HepG2 (cell line): Measurements from ENCODE around the gene NCKIPSD. TPM values are rescaled to one million over a fixed set of nuclear protein-coding genes. Genes with fewer than 3 reads are reported as not detected.

Experiments used
- ATF1 ChIP-seq: IDR thresholded peaks from 2 replicates; pipeline ENCODE4 v1.6.1; 2016; ENCODE audit warnings: mild to moderate bottlenecking, control low read depth
- IKZF1 ChIP-seq: fragments of 450-650 bp; IDR thresholded peaks from 2 replicates; pipeline ENCODE4 v1.7.1; 2016
- KLF16 ChIP-seq, 2 experiments: sonication (generic) in 1 of 2; formaldehyde crosslinking in 1 of 2; IDR thresholded peaks; 2 replicates each; pipeline versions ENCODE4 v1.6.1 to v1.8.0; 2016 to 2023; ENCODE audit warnings: missing genetic modification reagents in 2 of 2, missing compliant biosample characterization in 1 of 2
- KMT2B ChIP-seq: IDR thresholded peaks from 2 replicates; pipeline ENCODE4 v1.6.1; 2016; ENCODE audit warnings: missing genetic modification reagents, missing compliant biosample characterization
- LCORL ChIP-seq, 2 experiments: fragments of 450-650 bp in 1 of 2; sonication (generic) in 1 of 2; formaldehyde crosslinking in 1 of 2; IDR thresholded peaks; 2 replicates each; pipeline versions ENCODE4 v1.5.0 to v1.6.1; 2017 to 2020; ENCODE audit warnings: antibody characterized with exemption in 1 of 2, missing genetic modification reagents in 1 of 2
- MED13 ChIP-seq: sonication (generic); formaldehyde crosslinking; IDR thresholded peaks from 2 replicates; pipeline ENCODE4 v1.5.0; 2020; ENCODE audit warnings: missing genetic modification reagents
- NR2F2 ChIP-seq: IDR thresholded peaks from 2 replicates; pipeline ENCODE4 v1.6.1; 2012; ENCODE audit warnings: low read depth, inconsistent platforms, borderline replicate concordance
- RBFOX2 ChIP-seq: fragments of 200-400 bp; formaldehyde crosslinking; IDR thresholded peaks from 2 replicates; pipeline ENCODE4 v1.6.1; 2017; ENCODE audit warnings: low read depth, mild to moderate bottlenecking, low read length
- RCOR2 ChIP-seq: IDR thresholded peaks from 2 replicates; pipeline ENCODE4 v1.6.1; 2016; ENCODE audit warnings: missing biosample characterization, missing genetic modification reagents
- SAFB2 ChIP-seq: sonication (generic); formaldehyde crosslinking; IDR thresholded peaks from 2 replicates; pipeline ENCODE4 v1.5.1; 2020; ENCODE audit warnings: missing genetic modification reagents, low read depth, mild to moderate bottlenecking, borderline replicate concordance
- SMC3 ChIP-seq: IDR thresholded peaks from 2 replicates; pipeline ENCODE4 v1.6.1; 2011; ENCODE audit warnings: low read length, improper control_type of control experiment
- SNAI1 ChIP-seq: sonication (generic); formaldehyde crosslinking; IDR thresholded peaks from 2 replicates; pipeline ENCODE4 v1.5.0; 2020; ENCODE audit warnings: mild to moderate bottlenecking, missing genetic modification reagents, borderline replicate concordance
- TBX2 ChIP-seq: sonication (generic); formaldehyde crosslinking; IDR thresholded peaks from 2 replicates; pipeline ENCODE4 v1.5.0; 2020; ENCODE audit warnings: missing genetic modification reagents, mild to moderate bottlenecking, borderline replicate concordance
- ZC3H13 ChIP-seq: sonication (generic); formaldehyde crosslinking; IDR thresholded peaks from 2 replicates; pipeline ENCODE4 v1.8.1; 2023; ENCODE audit warnings: mild to moderate bottlenecking, missing genetic modification reagents, moderate library complexity
- ZNF180 ChIP-seq: sonication (generic); formaldehyde crosslinking; IDR thresholded peaks from 2 replicates; pipeline ENCODE4 v1.4.0; 2020; ENCODE audit warnings: low read depth, missing genetic modification reagents, borderline replicate concordance
- ZNF256 ChIP-seq: sonication (generic); formaldehyde crosslinking; conservative IDR thresholded peaks from 2 replicates; pipeline ENCODE4 v1.4.0; 2020; ENCODE audit warnings: missing genetic modification reagents
- ZNF629 ChIP-seq: sonication (generic); formaldehyde crosslinking; conservative IDR thresholded peaks from 2 replicates; pipeline ENCODE4 v1.5.0; 2020; ENCODE audit warnings: missing genetic modification reagents
- ZNF841 ChIP-seq: sonication (generic); formaldehyde crosslinking; IDR thresholded peaks from 2 replicates; pipeline ENCODE4 v1.8.1; 2023; ENCODE audit warnings: missing genetic modification reagents, borderline replicate concordance
- polyA plus RNA-seq, 8 experiments: library from polyadenylated mRNA; depleted of rRNA in 3 of 8; stranded (reverse) in 7 of 8; unstranded in 1 of 8; fragments of >200 nt; fragmentation: Illumina TruSeq in 4 of 8; extraction: Trizol in 4 of 8; gene quantifications; 2 replicates each; pipeline versions ENCODE4 v1.2.1 to v1.2.3, GENCODE V29; 2011 to 2016; ENCODE audit warnings: low read depth in 4 of 8, missing spikeins in 1 of 8, mixed read lengths in 1 of 8; ENCODE audit not compliant: insufficient read depth in 1 of 8
- total RNA-seq, 5 experiments: library from RNA; depleted of rRNA; stranded (reverse); fragments of >200 nt; fragmentation: Illumina TruSeq; extraction: Trizol; gene quantifications; 2 replicates each; pipeline ENCODE4 v1.2.3, GENCODE V29; 2016; ENCODE audit warnings: low read depth in 1 of 5
- TF ChIP-seq, protein P1 (sequence below): sonication (generic); formaldehyde crosslinking; IDR thresholded peaks from 2 replicates; pipeline ENCODE4 v1.4.0; 2020; ENCODE audit warnings: missing genetic modification reagents, borderline replicate concordance
- TF ChIP-seq, protein P2 (sequence below): sonication (generic); formaldehyde crosslinking; conservative IDR thresholded peaks from 2 replicates; pipeline ENCODE4 v1.4.0; 2020; ENCODE audit warnings: missing genetic modification reagents
- TF ChIP-seq, protein P3 (sequence below), 2 experiments: fragments of 450-650 bp in 1 of 2; sonication (generic) in 1 of 2; formaldehyde crosslinking; IDR thresholded peaks; 2 replicates each; pipeline versions ENCODE4 v1.5.0 to v1.8.0; 2020 to 2022; ENCODE audit warnings: mild to moderate bottlenecking in 1 of 2, missing genetic modification reagents in 1 of 2

The NCKIPSD gene
- total and polyA plus RNA-seq, 2 of the 13 experiments (the other 11 are each of a cell fraction or from before 2014, with no cell fraction given) = 13.5 to 35.2 TPM

DNA sequence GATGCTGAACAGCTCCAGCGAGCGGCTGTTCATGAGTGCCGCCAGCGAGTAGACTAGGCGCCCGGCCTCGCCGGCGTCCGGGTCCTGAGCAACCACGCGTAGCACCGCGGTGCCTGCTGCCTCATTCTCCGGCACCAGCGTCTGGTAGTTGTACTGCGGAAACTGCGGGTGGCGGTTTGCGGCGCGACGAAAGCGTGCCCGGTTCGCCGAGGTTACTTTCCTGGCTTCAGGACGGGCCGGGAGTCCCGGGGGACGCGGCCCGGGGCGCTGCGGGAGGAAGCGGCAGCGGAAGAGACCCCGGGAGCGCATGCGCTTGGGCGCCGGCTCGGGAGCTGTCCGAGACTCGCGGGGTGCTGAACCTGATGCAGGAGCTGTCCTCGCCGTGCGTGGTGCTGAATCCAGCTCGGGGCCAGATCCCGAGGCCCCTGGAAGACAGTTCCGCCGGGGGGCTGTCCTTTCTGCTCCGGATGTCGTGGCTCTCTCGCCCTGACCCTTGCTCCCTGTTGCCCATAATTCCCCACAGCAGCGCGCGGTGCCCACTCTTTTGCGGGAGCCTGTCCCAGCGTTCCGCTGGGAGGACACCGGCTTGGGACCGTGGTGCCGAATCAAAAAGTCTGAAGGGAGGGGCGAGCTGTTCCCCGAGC is 24.1 kb downstream of the NCKIPSD start (continued):
- TF ChIP-seq, protein P1, sequence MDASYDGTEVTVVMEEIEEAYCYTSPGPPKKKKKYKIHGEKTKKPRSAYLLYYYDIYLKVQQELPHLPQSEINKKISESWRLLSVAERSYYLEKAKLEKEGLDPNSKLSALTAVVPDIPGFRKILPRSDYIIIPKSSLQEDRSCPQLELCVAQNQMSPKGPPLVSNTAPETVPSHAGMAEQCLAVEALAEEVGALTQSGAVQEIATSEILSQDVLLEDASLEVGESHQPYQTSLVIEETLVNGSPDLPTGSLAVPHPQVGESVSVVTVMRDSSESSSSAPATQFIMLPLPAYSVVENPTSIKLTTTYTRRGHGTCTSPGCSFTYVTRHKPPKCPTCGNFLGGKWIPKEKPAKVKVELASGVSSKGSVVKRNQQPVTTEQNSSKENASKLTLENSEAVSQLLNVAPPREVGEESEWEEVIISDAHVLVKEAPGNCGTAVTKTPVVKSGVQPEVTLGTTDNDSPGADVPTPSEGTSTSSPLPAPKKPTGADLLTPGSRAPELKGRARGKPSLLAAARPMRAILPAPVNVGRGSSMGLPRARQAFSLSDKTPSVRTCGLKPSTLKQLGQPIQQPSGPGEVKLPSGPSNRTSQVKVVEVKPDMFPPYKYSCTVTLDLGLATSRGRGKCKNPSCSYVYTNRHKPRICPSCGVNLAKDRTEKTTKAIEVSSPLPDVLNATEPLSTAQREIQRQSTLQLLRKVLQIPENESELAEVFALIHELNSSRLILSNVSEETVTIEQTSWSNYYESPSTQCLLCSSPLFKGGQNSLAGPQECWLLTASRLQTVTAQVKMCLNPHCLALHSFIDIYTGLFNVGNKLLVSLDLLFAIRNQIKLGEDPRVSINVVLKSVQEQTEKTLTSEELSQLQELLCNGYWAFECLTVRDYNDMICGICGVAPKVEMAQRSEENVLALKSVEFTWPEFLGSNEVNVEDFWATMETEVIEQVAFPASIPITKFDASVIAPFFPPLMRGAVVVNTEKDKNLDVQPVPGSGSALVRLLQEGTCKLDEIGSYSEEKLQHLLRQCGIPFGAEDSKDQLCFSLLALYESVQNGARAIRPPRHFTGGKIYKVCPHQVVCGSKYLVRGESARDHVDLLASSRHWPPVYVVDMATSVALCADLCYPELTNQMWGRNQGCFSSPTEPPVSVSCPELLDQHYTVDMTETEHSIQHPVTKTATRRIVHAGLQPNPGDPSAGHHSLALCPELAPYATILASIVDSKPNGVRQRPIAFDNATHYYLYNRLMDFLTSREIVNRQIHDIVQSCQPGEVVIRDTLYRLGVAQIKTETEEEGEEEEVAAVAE = peak; percentile 99
- peak; percentile 100 for TF ChIP-seq ZNF256 (CRISPR knock-in tag)
- peak; percentile 71 for TF ChIP-seq RBFOX2
- peak; percentile 99 to 100 for TF ChIP-seq KLF16 (CRISPR knock-in tag; IDR thresholded peaks at IDR 0.05)
- peak; percentile 100 for TF ChIP-seq SNAI1
- no peak for TF ChIP-seq LCORL (IDR thresholded peaks at IDR 0.05)
- TF ChIP-seq LCORL (CRISPR knock-in tag; IDR thresholded peaks at IDR 0.05) = peak; percentile 97
- TF ChIP-seq RCOR2 (CRISPR knock-in tag) = peak; percentile 94
- peak; percentile 100; the same call in 1 of the 2 replicates for TF ChIP-seq ZNF180 (CRISPR knock-in tag)
- TF ChIP-seq SAFB2 = peak; percentile 100
- peak; percentile 100 for TF ChIP-seq TBX2 (CRISPR knock-in tag)
- peak; percentile 100 for TF ChIP-seq KMT2B (CRISPR knock-in tag)
- peak; percentile 87 for TF ChIP-seq ZNF629 (CRISPR knock-in tag)
- TF ChIP-seq ATF1 (CRISPR knock-in tag) = 0 out of 2 replicates have a peak, but pooled peaks have one; percentile 39
- TF ChIP-seq NR2F2 = no peak; the same call in 1 of the 2 replicates
- no peak for TF ChIP-seq IKZF1
- no peak for TF ChIP-seq SMC3
- peak; percentile 100 for TF ChIP-seq MED13
- peak; percentile 100 for TF ChIP-seq ZC3H13 (CRISPR knock-in tag)
- peak; percentile 99 for TF ChIP-seq ZNF841 (CRISPR knock-in tag)
- TF ChIP-seq, protein P2, sequence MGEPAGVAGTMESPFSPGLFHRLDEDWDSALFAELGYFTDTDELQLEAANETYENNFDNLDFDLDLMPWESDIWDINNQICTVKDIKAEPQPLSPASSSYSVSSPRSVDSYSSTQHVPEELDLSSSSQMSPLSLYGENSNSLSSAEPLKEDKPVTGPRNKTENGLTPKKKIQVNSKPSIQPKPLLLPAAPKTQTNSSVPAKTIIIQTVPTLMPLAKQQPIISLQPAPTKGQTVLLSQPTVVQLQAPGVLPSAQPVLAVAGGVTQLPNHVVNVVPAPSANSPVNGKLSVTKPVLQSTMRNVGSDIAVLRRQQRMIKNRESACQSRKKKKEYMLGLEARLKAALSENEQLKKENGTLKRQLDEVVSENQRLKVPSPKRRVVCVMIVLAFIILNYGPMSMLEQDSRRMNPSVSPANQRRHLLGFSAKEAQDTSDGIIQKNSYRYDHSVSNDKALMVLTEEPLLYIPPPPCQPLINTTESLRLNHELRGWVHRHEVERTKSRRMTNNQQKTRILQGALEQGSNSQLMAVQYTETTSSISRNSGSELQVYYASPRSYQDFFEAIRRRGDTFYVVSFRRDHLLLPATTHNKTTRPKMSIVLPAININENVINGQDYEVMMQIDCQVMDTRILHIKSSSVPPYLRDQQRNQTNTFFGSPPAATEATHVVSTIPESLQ (CRISPR knock-in tag) = peak; percentile 100
- TF ChIP-seq, protein P3, sequence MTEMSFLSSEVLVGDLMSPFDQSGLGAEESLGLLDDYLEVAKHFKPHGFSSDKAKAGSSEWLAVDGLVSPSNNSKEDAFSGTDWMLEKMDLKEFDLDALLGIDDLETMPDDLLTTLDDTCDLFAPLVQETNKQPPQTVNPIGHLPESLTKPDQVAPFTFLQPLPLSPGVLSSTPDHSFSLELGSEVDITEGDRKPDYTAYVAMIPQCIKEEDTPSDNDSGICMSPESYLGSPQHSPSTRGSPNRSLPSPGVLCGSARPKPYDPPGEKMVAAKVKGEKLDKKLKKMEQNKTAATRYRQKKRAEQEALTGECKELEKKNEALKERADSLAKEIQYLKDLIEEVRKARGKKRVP (CRISPR knock-in tag; IDR thresholded peaks at IDR 0.05) = peak in 1 of 2 experiments; percentile 94; a peak in 2 of 4 replicates
